Stimulated activated CD8-positive, alpha-beta memory T cell treated with anti-CD3 and anti-CD28 coated beads, Interleukin-4, amount 100 ng/mL, for 24 hours (primary cell): Measurements from ENCODE around the gene DCLK3.

Source experiments
- DNase-seq: peaks from one replicate; pipeline ENCODE4 v3.0.0-alpha.2; 2020; ENCODE audit warnings: low read depth

DCLK3 gene, protein sequence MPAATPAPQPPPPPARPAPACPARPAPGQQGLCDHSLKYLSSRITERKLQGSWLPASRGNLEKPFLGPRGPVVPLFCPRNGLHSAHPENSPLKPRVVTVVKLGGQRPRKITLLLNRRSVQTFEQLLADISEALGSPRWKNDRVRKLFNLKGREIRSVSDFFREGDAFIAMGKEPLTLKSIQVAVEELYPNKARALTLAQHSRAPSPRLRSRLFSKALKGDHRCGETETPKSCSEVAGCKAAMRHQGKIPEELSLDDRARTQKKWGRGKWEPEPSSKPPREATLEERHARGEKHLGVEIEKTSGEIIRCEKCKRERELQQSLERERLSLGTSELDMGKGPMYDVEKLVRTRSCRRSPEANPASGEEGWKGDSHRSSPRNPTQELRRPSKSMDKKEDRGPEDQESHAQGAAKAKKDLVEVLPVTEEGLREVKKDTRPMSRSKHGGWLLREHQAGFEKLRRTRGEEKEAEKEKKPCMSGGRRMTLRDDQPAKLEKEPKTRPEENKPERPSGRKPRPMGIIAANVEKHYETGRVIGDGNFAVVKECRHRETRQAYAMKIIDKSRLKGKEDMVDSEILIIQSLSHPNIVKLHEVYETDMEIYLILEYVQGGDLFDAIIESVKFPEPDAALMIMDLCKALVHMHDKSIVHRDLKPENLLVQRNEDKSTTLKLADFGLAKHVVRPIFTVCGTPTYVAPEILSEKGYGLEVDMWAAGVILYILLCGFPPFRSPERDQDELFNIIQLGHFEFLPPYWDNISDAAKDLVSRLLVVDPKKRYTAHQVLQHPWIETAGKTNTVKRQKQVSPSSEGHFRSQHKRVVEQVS

DNA sequence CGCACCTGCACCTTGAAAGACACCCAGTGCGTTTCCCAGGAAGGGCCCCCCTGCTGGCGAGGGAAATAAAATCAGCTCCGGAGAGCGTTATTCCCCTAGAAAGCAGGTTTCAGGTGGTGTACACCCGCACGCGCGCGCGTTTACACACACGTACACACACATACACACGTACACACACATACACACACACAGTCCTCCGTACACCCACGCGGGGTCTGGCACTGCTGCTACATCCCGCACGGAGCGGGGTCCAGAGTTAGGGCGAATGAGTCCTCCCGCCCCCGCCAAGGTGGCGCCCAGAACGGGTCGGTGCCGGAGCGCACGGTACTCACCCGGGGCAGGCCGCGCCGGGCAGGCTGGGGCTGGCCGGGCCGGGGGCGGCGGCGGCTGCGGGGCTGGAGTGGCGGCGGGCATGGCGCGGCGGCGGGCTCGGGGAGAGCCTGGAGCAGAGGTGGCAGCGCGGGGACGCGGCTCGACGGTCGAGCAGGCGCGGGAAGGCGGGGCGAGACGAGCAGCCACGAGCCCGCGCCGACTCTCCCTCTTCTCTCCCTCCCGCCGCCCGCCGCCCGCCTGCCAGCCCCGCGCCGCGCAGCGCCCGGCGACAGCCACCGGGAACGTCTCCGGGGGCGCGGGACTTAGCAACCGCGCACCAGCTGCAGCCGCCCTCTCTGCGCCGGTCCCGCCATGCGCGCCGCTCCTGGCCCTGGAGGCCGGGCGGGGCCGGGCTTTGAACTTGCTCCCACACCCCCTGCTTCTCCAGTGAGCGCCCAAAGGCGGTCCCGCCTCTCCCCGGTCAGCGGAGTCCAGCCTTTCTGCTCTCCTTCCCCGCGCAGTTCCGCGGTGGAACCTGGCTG is at the start of gene DCLK3:
TSS of gene DCLK3 (minus strand) at position 704 of the 854 bp plus-strand sequence. CDS start at position 414, 290 bp downstream.
- DNase-seq, result no peak

DNA sequence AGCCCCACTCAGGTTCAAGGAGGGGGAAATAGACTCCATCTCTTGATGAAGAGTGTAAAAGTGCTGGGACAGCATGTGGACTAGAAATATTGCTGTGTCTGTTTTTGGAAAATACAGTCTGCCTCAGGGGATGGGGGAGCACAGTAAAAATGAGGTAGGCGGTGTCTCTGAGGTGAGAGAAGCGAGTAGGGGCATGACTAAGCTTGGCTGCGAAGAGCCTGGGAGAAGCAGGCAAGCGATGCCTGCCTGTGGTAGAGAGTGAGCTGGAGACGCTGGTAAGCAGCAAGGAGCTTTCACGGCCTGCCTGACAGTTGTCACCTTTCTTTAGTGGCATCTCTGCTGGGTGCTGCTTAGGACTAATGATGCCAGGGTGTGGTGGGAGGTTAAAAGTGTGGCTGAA is 49.0 kb upstream of the DCLK3 start:
- DNase-seq, result no peak

DNA sequence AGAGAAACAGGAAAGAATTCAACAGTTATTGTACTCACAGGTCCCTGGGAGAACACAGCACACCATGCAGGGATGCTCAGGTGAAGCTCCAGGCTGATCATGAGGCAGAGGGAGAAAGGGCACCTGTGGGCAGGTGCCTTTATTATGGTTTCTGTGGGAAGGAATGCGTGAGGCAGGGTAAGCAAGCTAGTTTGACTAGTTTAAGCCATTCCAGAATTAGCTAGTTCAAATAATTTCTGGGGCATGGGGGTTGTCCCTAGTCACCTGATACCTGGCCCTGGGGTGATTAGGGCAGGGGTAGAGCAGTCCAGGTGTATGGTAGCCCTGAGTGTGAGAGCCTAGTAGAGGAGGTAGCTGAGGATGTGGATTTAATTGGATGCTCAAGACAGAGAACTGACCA is 47.9 kb upstream of the DCLK3 start:
- DNase-seq, result no peak

DNA sequence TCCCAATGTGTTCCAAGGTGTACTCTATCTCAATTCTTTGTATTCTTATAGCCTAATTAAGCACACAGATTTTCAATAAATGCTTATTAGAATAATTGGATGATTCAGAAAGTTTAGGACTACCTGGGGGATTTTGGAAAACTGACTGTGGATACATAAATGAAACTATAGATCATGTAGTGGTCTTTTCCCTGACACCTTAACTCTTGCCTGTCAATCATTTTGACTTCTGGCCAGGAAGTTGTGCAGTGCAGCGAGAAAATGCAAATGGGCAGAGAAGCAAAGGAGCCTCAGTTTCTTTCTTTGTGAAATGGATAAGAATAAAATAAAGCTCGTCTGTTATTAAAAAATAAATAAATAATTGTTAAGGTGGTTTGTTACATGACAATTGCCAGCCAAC is 47.4 kb upstream of the DCLK3 start:
- no peak for DNase-seq

DNA sequence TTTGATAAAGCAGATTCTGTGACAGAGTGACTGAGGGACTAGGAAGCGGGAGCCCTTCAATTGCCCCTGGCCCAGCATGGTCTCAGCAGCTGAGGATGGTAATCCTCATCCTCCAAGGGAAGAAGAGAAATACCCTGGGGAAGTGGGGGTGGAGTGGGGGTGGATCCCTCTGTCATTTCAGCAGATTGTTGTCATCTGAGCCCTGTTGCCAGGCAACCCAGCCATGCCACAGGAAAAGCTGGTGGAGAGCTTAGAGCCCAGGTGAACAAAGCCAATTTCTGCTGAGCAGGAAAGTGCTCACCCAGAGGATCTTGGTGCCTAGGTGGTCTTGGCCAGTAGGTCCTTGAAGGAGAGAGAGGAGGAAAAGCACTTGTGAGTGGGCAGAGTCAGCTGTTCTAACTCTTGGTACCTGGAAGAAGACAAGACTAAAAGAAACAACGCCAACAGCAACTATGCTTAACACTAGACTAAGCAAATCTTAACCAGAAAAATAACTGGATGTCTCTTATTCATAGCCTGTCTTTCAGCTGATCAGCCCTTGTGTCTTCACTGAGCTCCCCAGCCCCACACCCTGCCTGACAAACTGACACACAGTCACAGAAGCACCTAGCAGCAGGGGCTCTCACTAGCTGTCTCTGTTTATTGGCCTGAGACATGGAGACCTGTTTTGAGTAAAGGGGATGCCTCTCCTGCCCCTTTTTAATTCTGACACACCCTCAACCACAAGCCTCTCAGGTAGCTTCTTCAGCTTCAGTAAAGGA is 40.1 kb upstream of the DCLK3 start:
- no peak for DNase-seq

DNA sequence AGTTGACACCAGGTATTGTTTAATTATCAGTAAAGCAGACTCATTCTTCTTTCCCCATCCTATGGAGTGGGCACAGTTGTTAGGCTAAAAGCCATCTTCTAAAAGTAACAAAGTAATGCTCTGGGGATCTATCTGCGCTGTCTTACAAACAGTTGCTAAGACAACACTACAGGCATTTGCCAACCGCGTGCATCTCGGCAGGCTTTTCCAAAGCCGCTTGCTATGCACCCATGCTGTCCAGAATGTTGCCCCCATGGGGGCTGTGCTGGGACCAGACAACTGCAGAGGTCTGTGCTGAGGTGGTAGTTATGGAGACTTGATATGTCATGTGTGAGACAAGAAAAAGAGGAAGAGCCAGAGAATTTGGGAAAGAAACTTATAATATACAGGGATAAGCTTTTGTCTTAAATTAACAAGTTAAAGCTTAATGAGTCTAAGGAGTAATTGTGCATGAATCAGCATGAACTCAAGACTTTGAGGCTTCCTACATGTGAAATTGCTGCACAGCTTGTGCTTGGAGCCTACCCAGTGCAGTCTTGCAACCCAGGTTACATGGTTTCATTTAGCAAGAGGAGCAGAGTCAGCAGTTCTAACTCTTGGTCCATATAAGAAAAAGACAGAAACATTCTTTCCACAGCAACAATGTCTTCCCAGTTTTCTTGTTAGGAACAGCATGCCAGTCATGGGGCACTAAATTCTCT is 38.9 kb upstream of the DCLK3 start:
- no peak for DNase-seq

DNA sequence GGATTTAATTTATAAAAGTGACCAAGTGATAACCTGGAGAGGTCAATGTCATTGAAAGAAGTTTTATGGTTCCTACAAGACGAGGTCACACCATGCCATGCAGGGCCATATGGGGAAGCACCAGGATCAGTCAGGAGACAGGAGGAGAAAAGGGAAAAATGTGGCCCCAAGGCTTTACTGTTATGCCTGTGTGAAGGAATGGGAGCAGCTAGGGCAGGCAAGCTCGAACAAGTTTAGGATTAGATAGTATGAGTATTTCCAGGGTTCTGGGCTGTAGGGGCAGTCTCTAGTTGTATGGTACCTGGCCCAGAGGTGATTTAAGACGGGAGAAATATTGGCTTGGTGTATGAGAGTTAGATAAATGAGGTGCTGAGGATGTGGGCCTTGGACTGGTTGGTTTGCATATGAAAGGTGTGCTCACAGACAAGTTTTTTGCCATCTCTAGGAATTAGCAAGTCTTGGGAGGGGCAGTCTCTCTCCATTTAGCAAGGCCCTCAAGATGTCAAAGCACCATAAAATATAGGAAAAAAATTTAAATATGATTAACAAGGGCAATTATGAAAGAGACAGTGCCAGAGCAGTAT is 36.3 kb upstream of the DCLK3 start:
- DNase-seq, result no peak

DNA sequence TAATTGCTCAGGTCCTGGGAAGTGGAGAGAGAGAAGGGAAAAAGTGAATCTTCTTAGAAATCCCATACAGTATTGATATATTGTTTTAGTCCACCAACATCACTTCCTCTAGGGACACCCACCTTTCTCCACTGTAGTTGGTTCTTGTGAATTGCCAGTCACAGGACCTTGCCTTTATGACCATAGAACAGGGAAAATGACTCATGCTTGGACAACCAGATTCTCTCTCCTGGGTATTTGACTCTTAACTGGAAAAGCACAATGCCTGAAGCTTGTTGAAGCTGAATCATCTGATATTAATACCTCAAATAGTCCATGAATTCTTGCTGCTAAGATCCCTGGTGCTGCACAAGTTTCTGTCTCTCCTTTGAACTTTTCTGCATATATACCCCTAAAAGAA is 32.5 kb upstream of the DCLK3 start:
- no peak for DNase-seq

GRCh38 chr3:36796161-36796560 is 31.8 kb upstream of the DCLK3 start:
- no peak for DNase-seq

GRCh38 chr3:36795622-36796021 is 31.3 kb upstream of the DCLK3 start:
- no peak for DNase-seq

DNA sequence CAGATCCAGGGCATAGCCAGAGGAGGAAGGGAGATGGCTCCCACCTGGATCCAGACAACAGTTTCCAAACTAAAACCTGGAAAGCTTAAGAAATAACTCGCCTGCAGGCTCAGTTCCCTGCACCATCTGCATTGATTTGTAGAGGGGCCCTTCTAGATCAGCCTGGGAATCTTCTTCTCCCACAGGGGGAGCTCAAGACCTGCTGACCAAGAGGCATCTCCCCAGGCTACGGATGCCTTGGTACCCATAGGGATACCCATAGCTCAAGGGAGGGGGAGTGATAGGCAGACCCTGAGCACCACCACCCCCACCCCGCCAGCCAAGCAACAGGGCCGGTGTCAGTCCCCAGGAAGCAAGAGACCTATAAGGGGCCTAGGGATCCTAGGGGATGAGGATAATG is 28.0 kb upstream of the DCLK3 start:
- DNase-seq, result no peak

DNA sequence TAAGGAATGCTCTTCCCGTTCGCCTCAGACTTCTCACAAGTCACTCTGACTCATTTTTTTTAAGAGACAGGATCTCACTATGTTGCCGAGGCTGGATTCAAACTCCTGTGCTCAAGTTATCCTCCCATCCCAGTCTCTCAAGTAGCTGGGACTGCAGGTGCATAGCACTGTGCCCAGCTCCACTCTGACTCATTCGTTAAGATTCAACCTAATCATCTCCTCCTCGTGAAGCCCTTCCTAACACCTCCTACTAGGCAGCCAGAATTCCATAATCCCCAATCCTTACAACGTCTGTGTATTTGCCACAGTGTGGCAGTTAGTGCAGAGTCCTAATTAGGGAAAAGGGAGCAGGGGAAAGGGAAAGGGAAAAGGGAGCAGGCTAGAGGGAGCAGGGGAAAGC is 26.4 kb upstream of the DCLK3 start:
- no peak for DNase-seq

GRCh38 chr3:36786921-36787890 is 22.9 kb upstream of the DCLK3 start:
- DNase-seq, result no peak

- DNase-seq, result no peak
Measured at GRCh38 chr3:36784138-36784635, 19.8 kb upstream of the DCLK3 start.

- DNase-seq, result no peak
Measured at GRCh38 chr3:36777424-36778218, 13.3 kb upstream of the DCLK3 start.

DNA sequence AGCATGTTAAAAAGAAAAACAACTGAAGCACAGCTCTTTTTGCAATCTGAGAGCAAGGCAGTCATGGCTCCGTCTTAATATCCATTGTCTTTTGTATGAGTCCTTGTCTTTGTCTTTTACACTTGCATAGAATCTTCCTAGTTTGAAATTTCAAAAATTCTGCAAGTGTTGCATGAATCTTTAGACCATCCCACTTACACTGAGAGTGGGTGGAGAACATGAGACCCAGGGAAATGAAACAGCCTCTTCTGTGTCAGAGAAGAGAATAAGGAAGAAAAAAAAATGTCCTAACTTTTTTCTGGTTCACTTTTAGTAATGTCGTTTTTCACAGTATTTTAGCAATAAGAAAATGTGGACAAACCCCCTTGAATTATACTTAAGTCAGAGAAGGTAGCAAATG is 12.1 kb upstream of the DCLK3 start:
- DNase-seq, result no peak

GRCh38 chr3:36774052-36774451 is 9.7 kb upstream of the DCLK3 start:
- DNase-seq, result no peak

DNA sequence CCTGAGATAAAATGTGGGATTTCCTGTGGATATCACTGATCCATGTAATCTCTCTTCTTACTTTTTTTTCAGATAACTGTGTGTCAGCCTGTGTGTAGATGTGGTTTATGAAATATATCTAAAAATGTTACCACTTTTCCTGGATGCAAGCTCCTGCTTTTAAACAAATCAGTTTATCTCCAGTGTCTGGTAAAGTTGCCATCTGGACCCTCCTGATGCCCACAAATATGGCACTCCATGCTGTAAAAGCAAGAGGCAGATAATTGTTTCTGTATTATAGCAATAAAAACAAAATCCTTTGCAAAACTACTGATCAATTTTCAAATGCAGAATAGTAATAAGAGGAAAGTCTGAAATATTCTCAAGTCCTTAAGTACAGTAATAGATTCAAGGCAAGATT is 7.6 kb upstream of the DCLK3 start:
- DNase-seq, result no peak
